K562 (cell line): ENCODE results near the gene TUBG2. TPM values are rescaled to one million over a fixed set of nuclear protein-coding genes. Genes with fewer than 3 reads are reported as not detected.

ENCODE experiments used
- AFF4 ChIP-seq: sonication (generic); formaldehyde crosslinking; IDR thresholded peaks from 2 replicates; pipeline ENCODE4 v1.8.0; 2023; ENCODE audit warnings: mild to moderate bottlenecking, missing genetic modification reagents
- ARID4B ChIP-seq: sonication (generic); formaldehyde crosslinking; IDR thresholded peaks from 2 replicates; pipeline ENCODE4 v1.8.0; 2022; ENCODE audit warnings: mild to moderate bottlenecking, missing genetic modification reagents
- ATF7 ChIP-seq: fragments of 450-650 bp; IDR thresholded peaks from 2 replicates; pipeline ENCODE4 v1.7.1; 2014; ENCODE audit warnings: mild to moderate bottlenecking, moderate library complexity
- BRD4 ChIP-seq: fragments of 200-600 bp; sonication (generic); IDR thresholded peaks from 2 replicates; pipeline ENCODE4 v1.6.1; 2017; ENCODE audit warnings: inconsistent platforms
- CEBPB ChIP-seq: fragments of 450-650 bp; IDR thresholded peaks from 2 replicates; pipeline ENCODE4 v1.6.1; 2016; ENCODE audit warnings: missing genetic modification characterization, missing compliant biosample characterization
- E2F6 ChIP-seq, 2 experiments: IDR thresholded peaks; 2 replicates each; pipeline ENCODE4 v1.6.1; 2011; ENCODE audit warnings: borderline replicate concordance in 1 of 2, control low read depth in 1 of 2, low read depth in 1 of 2, low read length in 1 of 2, mild to moderate bottlenecking in 1 of 2, mixed read lengths in 1 of 2, moderate library complexity in 1 of 2; ENCODE audit not compliant: insufficient read depth in 1 of 2, insufficient read length in 1 of 2, poor library complexity in 1 of 2, severe bottlenecking in 1 of 2; ENCODE audit errors: extremely low read depth in 1 of 2
- ETS2 ChIP-seq: IDR thresholded peaks from 2 replicates; pipeline ENCODE4 v1.6.1; 2016; ENCODE audit warnings: borderline replicate concordance, missing genetic modification characterization, mild to moderate bottlenecking, moderate library complexity, missing compliant biosample characterization; ENCODE audit not compliant: poor library complexity, severe bottlenecking
- FOXA3 ChIP-seq, 2 experiments: fragments of 450-650 bp in 1 of 2; sonication (generic) in 1 of 2; formaldehyde crosslinking; IDR thresholded peaks in 1 of 2; conservative IDR thresholded peaks in 1 of 2; 2 replicates each; pipeline versions ENCODE4 v1.4.0 to v1.8.0; 2020 to 2022; ENCODE audit warnings: mild to moderate bottlenecking in 2 of 2, missing genetic modification reagents in 1 of 2
- HLTF ChIP-seq: fragments of 450-650 bp; IDR thresholded peaks from 2 replicates; pipeline ENCODE4 v1.6.1; 2016
- KDM1A ChIP-seq, 2 experiments: fragments of 450-650 bp; IDR thresholded peaks; 2 replicates each; pipeline ENCODE4 v1.6.1; 2016; ENCODE audit warnings: mild to moderate bottlenecking in 2 of 2
- LCOR ChIP-seq: sonication (generic); formaldehyde crosslinking; IDR thresholded peaks from 2 replicates; pipeline ENCODE4 v1.8.0; 2022; ENCODE audit warnings: mild to moderate bottlenecking, missing genetic modification reagents
- MNT ChIP-seq, 2 experiments: fragments of 450-650 bp; conservative IDR thresholded peaks; 2 replicates each; pipeline ENCODE4 v1.6.1; 2017; ENCODE audit warnings: mild to moderate bottlenecking in 2 of 2, moderate library complexity in 2 of 2
- NFRKB ChIP-seq: fragments of 450-650 bp; IDR thresholded peaks from 2 replicates; pipeline ENCODE4 v1.6.1; 2016; ENCODE audit warnings: low read depth
- USF1 ChIP-seq: sonication (generic); formaldehyde crosslinking; IDR thresholded peaks from 2 replicates; pipeline ENCODE4 v1.9.0; 2022; ENCODE audit warnings: mild to moderate bottlenecking, missing genetic modification reagents
- polyA plus RNA-seq, 8 experiments: library from polyadenylated mRNA; depleted of rRNA in 4 of 8; stranded (reverse) in 5 of 8; unstranded in 3 of 8; fragments of >200 nt; fragmentation: Nextera tagmentation in 2 of 8; fragmentation: Illumina TruSeq in 1 of 8; extraction: Ambion mirVana in 2 of 8; extraction: Trizol in 1 of 8; gene quantifications; 2 replicates each; pipeline versions ENCODE4 v1.2.1 to v1.2.3, GENCODE V29; 2011 to 2014; ENCODE audit warnings: inconsistent platforms in 1 of 8, missing spikeins in 1 of 8
- total RNA-seq, 7 experiments: library from RNA; depleted of rRNA in 6 of 7; stranded (reverse); fragments of >200 nt in 6 of 7; fragmentation: Illumina TruSeq in 2 of 7; extraction: Trizol in 2 of 7; gene quantifications; 2 replicates each; pipeline versions ENCODE4 v1.2.1 to v1.2.3, GENCODE V29; 2011 to 2021; ENCODE audit warnings: low replicate concordance in 1 of 7

Gene TUBG2
- total and polyA plus RNA-seq, 9 of the 15 experiments (the other 6 are each of a cell fraction or from before 2014, with no cell fraction given), result 0.09 to 0.80 (median 0.24) TPM; not detected in 2

GRCh38 chr17:42677012-42677857 is 18.2 kb downstream of the TUBG2 start (continued):
- no peak for TF ChIP-seq ARID4B (CRISPR knock-in tag)
- peak; percentile 92 for TF ChIP-seq USF1 (CRISPR knock-in tag)
- no peak for TF ChIP-seq ETS2
- TF ChIP-seq NFRKB, result peak; percentile 53; the same call in 1 of the 2 replicates
- TF ChIP-seq E2F6 (IDR thresholded peaks at IDR 0.05; ENCODE audit: borderline replicate concordance in 1 of 2, extremely low read depth in 1 of 2, insufficient read depth in 1 of 2, insufficient read length in 1 of 2, low read depth in 1 of 2, low read length in 1 of 2, poor library complexity in 1 of 2, severe bottlenecking in 1 of 2), result peak in 1 of 2 experiments; percentile 78
- TF ChIP-seq ATF7, result peak; percentile 97
- peak; percentile 57; the same call in 1 of the 2 replicates for TF ChIP-seq HLTF
- TF ChIP-seq AFF4, result no peak
- no peak for TF ChIP-seq FOXA3 (CRISPR knock-in tag; conservative IDR thresholded peaks at IDR 0.05 in 1 of 2, IDR thresholded peaks at IDR 0.05 in 1 of 2)
- peak; percentile 61; the same call in 1 of the 2 replicates for TF ChIP-seq LCOR
- peak in 1 of 2 experiments; percentile 51; a peak in 1 of 4 replicates for TF ChIP-seq KDM1A (IDR thresholded peaks at IDR 0.05)
- TF ChIP-seq MNT (conservative IDR thresholded peaks at IDR 0.05), result peak; percentile 57 to 75
- TF ChIP-seq BRD4, result no peak
- TF ChIP-seq CEBPB (tag), result peak; percentile 95
